Endothelial cell of umbilical vein (primary cell): ENCODE measurements around the gene MAFF. TPM values are rescaled to one million over a fixed set of nuclear protein-coding genes. Genes with fewer than 3 reads are reported as not detected.
A peak's percentile ranks its signal among the peaks of the same experiment; 100 is the strongest.

Experiments
- BruUV-seq: library from RNA; stranded (reverse); fragments of 400-500 nt; replicated peaks from 2 replicates; lab custom pipeline; 2021; lab: Mats Ljungman, UMichigan
- CTCF ChIA-PET: fragments of 300-600, 350-600 bp; sonication (Branson Sonifier 250); formaldehyde crosslinking; loops from one replicate; lab custom pipeline; 2021; ENCODE audit warnings: antibody characterized with exemption, inconsistent platforms; lab: Charles Lee
- POLR2A ChIA-PET: fragments of 300-600, 350-600 bp; sonication (Branson Sonifier 250); formaldehyde crosslinking; loops from one replicate; lab custom pipeline; 2021; ENCODE audit warnings: antibody characterized with exemption, inconsistent platforms; lab: Charles Lee
- DNase-seq: peaks from one replicate; pipeline ENCODE4 v3.0.0-alpha.2; 2011; ENCODE audit warnings: low read depth, low spot score
- FAIRE-seq: peaks from 2 replicates; lab custom pipeline; 2011; peaks lifted over from hg19 to GRCh38; lab: Jason Lieb, UNC
- H2AFZ ChIP-seq: 2 replicates; pipeline ENCODE4 v1.6.0; 2012; ENCODE audit warnings: low read depth, low read length, control low read depth, inconsistent platforms
- H3K27ac ChIP-seq: 2 replicates; pipeline ENCODE4 v1.5.1; 2011; ENCODE audit warnings: low read depth, mild to moderate bottlenecking, control low read depth, low read length, moderate library complexity; ENCODE audit not compliant: insufficient read depth
- H3K27me3 ChIP-seq, 2 experiments: 2 replicates each; pipeline versions ENCODE4 v1.6.0 to v1.6.1; 2011; ENCODE audit warnings: low read length in 2 of 2, mixed read lengths in 1 of 2; ENCODE audit not compliant: control insufficient read depth in 2 of 2, insufficient read depth in 2 of 2
- H3K36me3 ChIP-seq, 2 experiments: 2 replicates in 1 of 2; 3 replicates in 1 of 2; pipeline ENCODE4 v1.5.1; 2011; ENCODE audit warnings: low read length in 2 of 2, mild to moderate bottlenecking in 1 of 2, moderate library complexity in 1 of 2; ENCODE audit not compliant: control insufficient read depth in 2 of 2, insufficient read depth in 2 of 2; ENCODE audit errors: extremely low read depth in 1 of 2
- H3K4me1 ChIP-seq: 3 replicates; pipeline ENCODE4 v1.5.1; 2011; ENCODE audit warnings: mild to moderate bottlenecking, low read length; ENCODE audit not compliant: control insufficient read depth, insufficient read depth; ENCODE audit errors: extremely low read depth
- H3K4me2 ChIP-seq: 2 replicates; pipeline ENCODE4 v1.6.1; 2011; ENCODE audit warnings: low read length, control low read depth, mixed read lengths; ENCODE audit not compliant: insufficient read depth
- H3K4me3 ChIP-seq, 3 experiments: fragments of 200-600 bp in 1 of 3; sonication (generic), shearing (Covaris generic) in 1 of 3; replicated peaks in 1 of 3; 2 replicates each; pipeline ENCODE4 v1.5.1; 2011 to 2016; ENCODE audit warnings: control low read depth in 3 of 3, low read length in 3 of 3, mild to moderate bottlenecking in 2 of 3, inconsistent platforms in 1 of 3, low read depth in 1 of 3, moderate library complexity in 1 of 3; ENCODE audit not compliant: insufficient read depth in 1 of 3
- H3K79me2 ChIP-seq: 2 replicates; pipeline ENCODE4 v1.6.0; 2012; ENCODE audit warnings: low read length, inconsistent platforms; ENCODE audit not compliant: control insufficient read depth, insufficient read depth
- H3K9ac ChIP-seq: replicated peaks from 2 replicates; pipeline ENCODE3; 2011; ENCODE audit warnings: low read length, control low read depth; ENCODE audit not compliant: insufficient read depth; ENCODE audit errors: extremely low read depth
- H3K9me1 ChIP-seq: replicated peaks from 3 replicates; pipeline ENCODE4 v1.6.0; 2011; ENCODE audit warnings: mild to moderate bottlenecking, low read length; ENCODE audit not compliant: control insufficient read depth, insufficient read depth; ENCODE audit errors: extremely low read depth
- H3K9me3 ChIP-seq: replicated peaks from 2 replicates; pipeline ENCODE4 v1.5.1; 2012; ENCODE audit warnings: low read length, inconsistent platforms; ENCODE audit not compliant: control insufficient read depth, insufficient read depth
- H4K20me1 ChIP-seq: replicated peaks from 2 replicates; pipeline ENCODE3; 2011; ENCODE audit warnings: mild to moderate bottlenecking, low read length; ENCODE audit not compliant: control insufficient read depth, insufficient read depth; ENCODE audit errors: extremely low read depth
- FOS ChIP-seq: IDR thresholded peaks from 2 replicates; pipeline ENCODE4 v1.6.1; 2011; ENCODE audit warnings: mild to moderate bottlenecking, low read length, moderate library complexity, borderline replicate concordance; ENCODE audit not compliant: insufficient read depth
- MAX ChIP-seq: IDR thresholded peaks from 2 replicates; pipeline ENCODE4 v1.6.1; 2011; ENCODE audit not compliant: insufficient read depth, insufficient read length
- POLR2AphosphoS5 ChIP-seq: IDR thresholded peaks from 2 replicates; pipeline ENCODE4 v1.6.1; 2012; ENCODE audit warnings: low read depth, mild to moderate bottlenecking, control low read depth, low read length, moderate library complexity; ENCODE audit not compliant: insufficient read depth
- dilution Hi-C: fragments of 300-500 bp; cut with MboI; formaldehyde crosslinking; loops from one replicate; pipeline ENCODE4 v1.15.0; 2019; ENCODE audit warnings: low sequenced_read_pairs; ENCODE audit not compliant: extremely low pct_ligation_motif_present
- intact Hi-C: fragments of 100-400 bp; cut with micrococcal nuclease; formaldehyde crosslinking; loops from one replicate; pipeline ENCODE4 v1.10.0; 2022
- polyA plus RNA-seq, 4 experiments: library from polyadenylated mRNA; depleted of rRNA in 3 of 4; stranded (reverse) in 3 of 4; unstranded in 1 of 4; fragments of >200 nt; gene quantifications; 2 replicates each; pipeline versions ENCODE4 v1.2.1 to v1.2.3, GENCODE V29; 2011 to 2012; ENCODE audit warnings: missing spikeins in 1 of 4
- total RNA-seq: library from RNA; stranded (reverse); gene quantifications from 2 replicates; pipeline ENCODE4 v1.2.3, GENCODE V29; 2021
- TF ChIP-seq, protein P1 (sequence below), 2 donors: IDR thresholded peaks; 1 replicate in 1 of 2; 2 replicates in 1 of 2; pipeline ENCODE4 v1.5.1; 2011; ENCODE audit warnings: low read length in 2 of 2, mild to moderate bottlenecking in 2 of 2, moderate library complexity in 2 of 2, control low read depth in 1 of 2, inconsistent platforms in 1 of 2, low read depth in 1 of 2; ENCODE audit not compliant: insufficient read depth in 1 of 2; ENCODE audit errors: extremely low read depth in 1 of 2

Gene MAFF
- total and polyA plus RNA-seq, 2 donors (not counting 3 experiments of a cell fraction or from before 2014, with no cell fraction given) = 29.0 to 61.2 TPM

GRCh38 chr22:38230108-38230825 lies 28.5 kb downstream of the MAFF start:
- DNase-seq = peak; percentile 85
- TF ChIP-seq POLR2AphosphoS5 = no peak
- TF ChIP-seq, protein P1, sequence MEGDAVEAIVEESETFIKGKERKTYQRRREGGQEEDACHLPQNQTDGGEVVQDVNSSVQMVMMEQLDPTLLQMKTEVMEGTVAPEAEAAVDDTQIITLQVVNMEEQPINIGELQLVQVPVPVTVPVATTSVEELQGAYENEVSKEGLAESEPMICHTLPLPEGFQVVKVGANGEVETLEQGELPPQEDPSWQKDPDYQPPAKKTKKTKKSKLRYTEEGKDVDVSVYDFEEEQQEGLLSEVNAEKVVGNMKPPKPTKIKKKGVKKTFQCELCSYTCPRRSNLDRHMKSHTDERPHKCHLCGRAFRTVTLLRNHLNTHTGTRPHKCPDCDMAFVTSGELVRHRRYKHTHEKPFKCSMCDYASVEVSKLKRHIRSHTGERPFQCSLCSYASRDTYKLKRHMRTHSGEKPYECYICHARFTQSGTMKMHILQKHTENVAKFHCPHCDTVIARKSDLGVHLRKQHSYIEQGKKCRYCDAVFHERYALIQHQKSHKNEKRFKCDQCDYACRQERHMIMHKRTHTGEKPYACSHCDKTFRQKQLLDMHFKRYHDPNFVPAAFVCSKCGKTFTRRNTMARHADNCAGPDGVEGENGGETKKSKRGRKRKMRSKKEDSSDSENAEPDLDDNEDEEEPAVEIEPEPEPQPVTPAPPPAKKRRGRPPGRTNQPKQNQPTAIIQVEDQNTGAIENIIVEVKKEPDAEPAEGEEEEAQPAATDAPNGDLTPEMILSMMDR (IDR thresholded peaks at IDR 0.05; ENCODE audit: extremely low read depth in 1 of 2, insufficient read depth in 1 of 2, low read depth in 1 of 2, low read length in 2 of 2) = peak; percentile 59 to 70
- no peaks in the 10 kb centered on the region for H4K20me1 ChIP-seq
- H3K36me3 ChIP-seq = peaks cover 4 to 34% of the 10 kb centered on the region in 2 experiments
- H3K4me2 ChIP-seq = peak overlapping the region; percentile 11
- BruUV-seq = no TSS peak
- ChIA-PET POLR2A (interaction anchor here (0.6 to 0.8 kb wide), 2 partner anchors 12 to 74 kb away, joined by 3 read pairs; no protein-coding TSS in a partner anchor), CTCF (interaction anchor here (0.8 to 3.6 kb wide), 18 partner anchors 9 to 178 kb away, joined by 3 to 44 read pairs (median 6); partner anchors contain the start of gene MAFF)
- no peak overlapping the region for H3K4me3 ChIP-seq
- dilution Hi-C loops (no loop called here), intact Hi-C loops (loop anchor here (1.0 to 10.0 kb wide), 4 partner anchors 9 to 345 kb away; partner anchors contain the start of gene DMC1)
- H3K79me2 ChIP-seq = no peaks in the 10 kb centered on the region
- H3K4me1 ChIP-seq = peaks cover 41% of the 10 kb centered on the region
- H2AFZ ChIP-seq = no peak overlapping the region
- H3K9me3 ChIP-seq = no peaks in the 10 kb centered on the region
- H3K27ac ChIP-seq = peak overlapping the region; percentile 77
- peak; percentile 96 for FAIRE-seq
- no peaks in the 10 kb centered on the region for H3K27me3 ChIP-seq
- H3K9me1 ChIP-seq = no peaks in the 10 kb centered on the region
- H3K9ac ChIP-seq = peak overlapping the region; percentile 28

DNA sequence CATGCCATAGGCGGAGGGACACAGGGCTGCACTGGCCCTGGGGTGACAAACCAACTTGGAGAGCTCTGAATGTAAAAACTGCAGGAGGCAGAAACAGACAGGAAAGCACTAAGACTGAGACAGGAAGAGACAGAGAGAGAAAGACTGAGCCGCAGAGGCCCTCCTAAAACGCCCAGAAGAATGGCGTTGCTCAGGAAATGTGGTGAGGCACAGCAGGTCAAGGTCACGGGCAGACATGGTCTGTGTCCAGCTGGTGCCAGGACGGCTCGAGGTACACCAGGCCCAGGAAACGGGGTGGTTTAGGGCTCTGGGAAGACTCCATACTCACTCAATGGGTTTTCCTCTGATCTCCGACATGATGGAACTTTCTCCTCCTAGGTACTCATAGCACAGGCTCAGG lies 29.1 kb downstream of the MAFF start:
- intact Hi-C loops (loop anchor here (1.0 to 10.0 kb wide), 4 partner anchors 8 to 344 kb away; partner anchors contain the start of gene DMC1), dilution Hi-C loops (no loop called here)
- Histone ChIP-seq H3K27me3 (no peaks in the 10 kb centered on the region), H3K4me1 (peaks cover 41% of the 10 kb centered on the region), H3K4me2 (peak overlapping the region; percentile 11), H4K20me1 (no peaks in the 10 kb centered on the region), H3K9me1 (no peaks in the 10 kb centered on the region), H3K4me3 (no peak overlapping the region), H3K36me3 (peaks cover 5 to 31% of the 10 kb centered on the region in 2 experiments), H3K79me2 (no peaks in the 10 kb centered on the region), H3K27ac (peak overlapping the region; percentile 77), H3K9me3 (no peaks in the 10 kb centered on the region), H2AFZ (no peak overlapping the region), H3K9ac (peak overlapping the region; percentile 28)
- DNase-seq (peak; percentile 53), FAIRE-seq (peak; percentile 89)
- CTCF ChIA-PET = interaction anchor here (0.6 to 3.6 kb wide), 15 partner anchors 9 to 178 kb away, joined by 3 to 44 read pairs (median 8); partner anchors contain the start of gene MAFF
- POLR2A ChIA-PET = interaction anchor here (0.6 kb wide), 1 partner anchor 74 kb away, joined by 3 read pairs; no protein-coding TSS in a partner anchor
- BruUV-seq = no TSS peak
- TF ChIP-seq FOS (no peak), MAX (no peak), POLR2AphosphoS5 (peak; percentile 33)
